Measurements from ENCODE around the gene PEBP1. TPM values are rescaled to one million over a fixed set of nuclear protein-coding genes. Genes with fewer than 3 reads are reported as not detected.

The PEBP1 gene
- total and polyA plus RNA-seq, 2 experiments from 2014 or later: 598 to 685 TPM

DNA sequence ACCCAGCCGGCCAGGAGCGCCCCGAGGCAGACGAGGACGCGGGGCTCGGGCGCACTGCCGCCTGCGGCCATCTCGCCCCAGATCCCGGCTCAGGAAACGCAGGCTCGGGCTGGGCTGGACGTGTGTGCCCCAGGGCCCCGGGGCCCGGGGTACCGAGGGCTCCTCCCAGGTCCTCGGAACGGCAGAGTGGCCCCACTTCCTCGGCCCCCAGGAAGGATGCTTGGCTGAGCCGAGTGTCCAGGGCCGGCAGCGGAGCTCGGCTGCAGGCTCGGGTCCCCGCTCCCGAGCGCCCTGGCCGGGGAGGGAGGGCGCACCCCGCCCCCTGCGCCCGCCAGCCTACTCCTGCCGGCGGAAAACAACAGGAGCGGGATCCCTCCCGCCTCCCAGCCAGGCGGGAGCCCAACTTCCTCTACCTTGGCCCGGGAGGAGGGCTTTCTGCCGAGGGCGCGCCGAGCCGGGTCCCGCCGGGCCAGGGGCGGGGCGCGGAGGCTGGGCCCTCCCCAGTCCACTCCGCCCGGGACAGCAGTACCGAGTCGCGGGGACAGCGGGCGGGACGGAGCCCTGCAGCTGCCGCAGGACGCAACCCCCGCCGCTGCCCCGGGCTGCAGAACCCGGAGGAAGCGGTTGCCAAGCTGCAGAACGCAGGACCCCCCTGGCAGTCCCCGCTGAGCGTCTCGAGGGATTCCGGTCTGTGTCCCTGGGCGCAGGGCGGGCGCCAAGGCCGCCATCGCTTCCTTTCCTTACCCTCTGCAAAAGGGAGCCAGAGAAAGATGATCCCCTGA is 32.1 kb upstream of the PEBP1 start, which contains the start of gene VSIG10:
TSS of gene VSIG10 (minus strand) at position 411 of the 782 bp plus-strand sequence. CDS start at position 71, 340 bp downstream.
- Histone ChIP-seq H3K27me3 (no peaks in the 10 kb centered on the region), H3K9me3 (ENCODE audit: low read depth) (no peaks in the 10 kb centered on the region), H3K9me2 (replicated peaks; ENCODE audit: insufficient read depth) (no peaks in the 10 kb centered on the region), H3K4me2 (peak within 1 kb of the TSS; percentile 98), H3K4me1 (ENCODE audit: insufficient read depth) (peaks cover 6% of the 10 kb centered on the region), H4K20me1 (ENCODE audit: insufficient read depth, poor library complexity, severe bottlenecking) (no peaks in the 10 kb centered on the region), H3K36me3 (replicated peaks; ENCODE audit: insufficient read depth, low read depth) (no peaks in the 10 kb centered on the region), H2AFZ (peak within 1 kb of the TSS; percentile 98), H3K4me3 (peak within 1 kb of the TSS; percentile 93), H3K79me2 (peaks cover 8% of the 10 kb centered on the region), H3K27ac (peak within 1 kb of the TSS; percentile 89)
- peak; percentile 84 for DNase-seq (ENCODE audit: low spot score)
- WGBS (ENCODE audit: low lambda C conversion rate, missing lambda C conversion rate): 1% methylated on average over 55 of the region's 75 CpGs
- TF ChIP-seq CTCF (IDR thresholded peaks at IDR 0.05; ENCODE audit: poor library complexity) (no peak), EZH2phosphoT487 (IDR thresholded peaks at IDR 0.05; ENCODE audit: low read depth, severe bottlenecking, unreplicated experiment) (no peak), EZH2 (IDR thresholded peaks at IDR 0.05; ENCODE audit: borderline replicate concordance) (no peak)

DNA sequence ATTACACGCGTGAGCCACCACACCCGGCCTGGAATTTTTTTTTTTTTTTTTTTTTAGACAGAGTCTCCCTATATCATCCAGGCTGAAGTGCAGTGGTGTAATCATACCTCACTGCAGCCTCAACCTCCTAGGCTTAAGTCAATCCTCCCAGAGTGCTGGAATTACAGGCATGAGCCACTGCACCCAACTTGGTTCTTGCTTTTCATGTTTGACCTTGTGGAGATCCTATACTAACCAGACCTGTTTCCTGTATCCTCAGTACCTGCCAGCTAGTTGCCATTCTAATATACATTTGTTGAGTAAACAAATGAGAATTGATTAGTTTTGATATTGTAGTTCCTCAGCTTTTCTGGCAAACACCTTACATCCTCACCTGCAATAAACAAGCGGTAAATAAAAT is 28.9 kb upstream of the PEBP1 start:
- Histone ChIP-seq H3K36me3 (replicated peaks; ENCODE audit: insufficient read depth, low read depth) (no peaks in the 10 kb centered on the region), H3K79me2 (no peaks in the 10 kb centered on the region), H3K4me2 (no peak overlapping the region), H3K4me3 (no peak overlapping the region), H3K9me2 (replicated peaks; ENCODE audit: insufficient read depth) (no peaks in the 10 kb centered on the region), H3K27me3 (no peaks in the 10 kb centered on the region), H4K20me1 (ENCODE audit: insufficient read depth, poor library complexity, severe bottlenecking) (no peaks in the 10 kb centered on the region), H3K9me3 (ENCODE audit: low read depth) (no peaks in the 10 kb centered on the region), H3K4me1 (ENCODE audit: insufficient read depth) (peaks cover 6% of the 10 kb centered on the region), H3K27ac (no peak overlapping the region), H2AFZ (no peak overlapping the region)
- TF ChIP-seq EZH2 (IDR thresholded peaks at IDR 0.05; ENCODE audit: borderline replicate concordance) (no peak), CTCF (IDR thresholded peaks at IDR 0.05; ENCODE audit: poor library complexity) (no peak), EZH2phosphoT487 (IDR thresholded peaks at IDR 0.05; ENCODE audit: low read depth, severe bottlenecking, unreplicated experiment) (no peak)
- 76% methylated on average over 4 of the region's 4 CpGs for WGBS (ENCODE audit: low lambda C conversion rate, missing lambda C conversion rate)
- no peak for DNase-seq (ENCODE audit: low spot score)

DNA sequence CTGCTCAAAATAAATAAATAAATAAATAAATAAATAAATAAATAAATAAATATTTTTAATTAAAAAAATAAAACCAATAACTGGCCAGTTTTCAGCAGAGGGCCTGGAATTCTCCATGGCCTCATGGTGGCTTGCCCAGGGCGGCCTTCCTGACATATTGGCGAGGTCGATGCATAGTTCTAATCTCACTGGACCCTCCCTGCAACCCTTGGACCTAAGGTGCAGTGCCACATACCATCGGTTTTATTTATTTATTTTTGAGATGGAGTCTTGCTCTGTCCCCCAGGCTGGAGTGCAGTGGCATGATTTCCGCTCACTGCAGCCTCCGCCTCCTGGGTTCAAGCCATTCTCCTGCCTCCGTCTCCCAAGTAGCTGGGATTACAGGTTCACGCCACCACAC is 28.2 kb upstream of the PEBP1 start:
- peaks cover under 1% of the 10 kb centered on the region for H3K4me1 ChIP-seq (ENCODE audit: insufficient read depth)
- no peaks in the 10 kb centered on the region for H3K36me3 ChIP-seq (replicated peaks; ENCODE audit: insufficient read depth, low read depth)
- H3K9me2 ChIP-seq (replicated peaks; ENCODE audit: insufficient read depth): no peaks in the 10 kb centered on the region
- no peaks in the 10 kb centered on the region for H3K9me3 ChIP-seq (ENCODE audit: low read depth)
- H2AFZ ChIP-seq: no peak overlapping the region
- no peak for TF ChIP-seq EZH2 (IDR thresholded peaks at IDR 0.05; ENCODE audit: borderline replicate concordance)
- no peak for TF ChIP-seq CTCF (IDR thresholded peaks at IDR 0.05; ENCODE audit: poor library complexity)
- no peak for TF ChIP-seq EZH2phosphoT487 (IDR thresholded peaks at IDR 0.05; ENCODE audit: low read depth, severe bottlenecking, unreplicated experiment)
- H3K27me3 ChIP-seq: no peaks in the 10 kb centered on the region
- WGBS (ENCODE audit: low lambda C conversion rate, missing lambda C conversion rate): 92% methylated on average over 8 of the region's 8 CpGs
- DNase-seq (ENCODE audit: low spot score): no peak
- no peak overlapping the region for H3K4me3 ChIP-seq
- H3K79me2 ChIP-seq: no peaks in the 10 kb centered on the region
- no peak overlapping the region for H3K4me2 ChIP-seq
- no peaks in the 10 kb centered on the region for H4K20me1 ChIP-seq (ENCODE audit: insufficient read depth, poor library complexity, severe bottlenecking)
- H3K27ac ChIP-seq: no peak overlapping the region

Data from hepatocyte (in vitro differentiated cells).